ENCODE measurements around the gene DMBT1.

Gene DMBT1

DNA sequence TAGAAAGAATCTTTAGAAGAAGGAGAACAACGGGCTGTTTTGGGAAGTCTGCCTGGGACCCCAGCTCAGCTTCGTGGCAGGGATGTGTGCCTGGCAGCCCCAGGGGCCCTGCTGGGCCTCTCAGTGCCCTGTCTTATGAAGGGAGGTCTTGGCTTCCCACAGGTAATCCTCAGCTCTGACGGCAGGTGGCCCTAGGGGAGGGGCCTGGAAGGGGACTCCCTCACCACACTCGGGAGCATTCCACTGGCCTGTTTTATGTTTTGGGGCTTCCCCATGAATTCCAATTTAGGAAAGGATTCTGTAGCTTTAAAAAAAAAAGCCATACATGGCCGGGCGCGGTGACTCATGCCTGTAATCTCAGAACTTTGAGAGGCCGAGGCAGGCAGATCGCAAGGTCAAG, 3.0 kb upstream of the DMBT1 start:
- TF ChIP-seq, protein P1, sequence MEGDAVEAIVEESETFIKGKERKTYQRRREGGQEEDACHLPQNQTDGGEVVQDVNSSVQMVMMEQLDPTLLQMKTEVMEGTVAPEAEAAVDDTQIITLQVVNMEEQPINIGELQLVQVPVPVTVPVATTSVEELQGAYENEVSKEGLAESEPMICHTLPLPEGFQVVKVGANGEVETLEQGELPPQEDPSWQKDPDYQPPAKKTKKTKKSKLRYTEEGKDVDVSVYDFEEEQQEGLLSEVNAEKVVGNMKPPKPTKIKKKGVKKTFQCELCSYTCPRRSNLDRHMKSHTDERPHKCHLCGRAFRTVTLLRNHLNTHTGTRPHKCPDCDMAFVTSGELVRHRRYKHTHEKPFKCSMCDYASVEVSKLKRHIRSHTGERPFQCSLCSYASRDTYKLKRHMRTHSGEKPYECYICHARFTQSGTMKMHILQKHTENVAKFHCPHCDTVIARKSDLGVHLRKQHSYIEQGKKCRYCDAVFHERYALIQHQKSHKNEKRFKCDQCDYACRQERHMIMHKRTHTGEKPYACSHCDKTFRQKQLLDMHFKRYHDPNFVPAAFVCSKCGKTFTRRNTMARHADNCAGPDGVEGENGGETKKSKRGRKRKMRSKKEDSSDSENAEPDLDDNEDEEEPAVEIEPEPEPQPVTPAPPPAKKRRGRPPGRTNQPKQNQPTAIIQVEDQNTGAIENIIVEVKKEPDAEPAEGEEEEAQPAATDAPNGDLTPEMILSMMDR (IDR thresholded peaks at IDR 0.05): no peak

DNA sequence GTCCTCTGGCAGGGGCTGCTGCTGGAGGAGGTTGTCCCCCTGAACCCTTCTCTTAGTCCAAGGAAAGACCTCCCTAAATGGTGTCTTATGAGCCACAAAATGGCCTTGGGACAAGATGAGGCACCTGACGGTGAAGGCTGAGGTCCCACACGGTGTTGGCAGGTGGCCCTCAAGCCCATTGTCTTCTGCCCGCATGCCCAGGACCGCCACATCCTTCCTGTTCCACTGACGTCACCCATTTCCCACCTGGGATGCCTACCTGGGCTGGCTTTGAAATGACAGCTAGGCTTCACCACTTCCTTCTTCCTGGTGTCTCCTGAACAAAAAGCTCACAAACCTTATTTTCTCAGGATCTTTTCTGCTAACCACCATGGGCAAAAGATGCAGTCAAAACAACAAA, 2.1 kb upstream of the DMBT1 start:
- TF ChIP-seq, protein P1 (IDR thresholded peaks at IDR 0.05): no peak

DNA sequence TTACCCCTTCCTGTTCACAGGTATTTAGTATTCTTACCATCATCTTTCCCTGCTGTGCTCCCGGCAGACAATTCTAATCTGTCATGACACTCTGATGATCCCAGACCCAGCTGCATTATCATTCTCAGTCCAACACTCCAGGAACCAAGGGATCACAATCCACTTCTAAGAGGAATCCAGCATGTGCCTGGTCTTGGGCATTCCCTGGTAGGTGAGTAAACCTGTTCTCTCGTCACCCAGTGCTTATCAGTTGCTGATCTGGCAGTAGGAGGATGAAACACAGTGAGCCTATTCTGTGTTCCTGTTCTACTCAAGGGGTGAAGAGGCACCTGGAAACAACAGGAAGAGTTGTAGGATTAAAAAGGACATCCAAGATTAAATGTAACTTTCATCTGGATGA, 1.3 kb upstream of the DMBT1 start:
- TF ChIP-seq, protein P1 (IDR thresholded peaks at IDR 0.05): no peak

DNA sequence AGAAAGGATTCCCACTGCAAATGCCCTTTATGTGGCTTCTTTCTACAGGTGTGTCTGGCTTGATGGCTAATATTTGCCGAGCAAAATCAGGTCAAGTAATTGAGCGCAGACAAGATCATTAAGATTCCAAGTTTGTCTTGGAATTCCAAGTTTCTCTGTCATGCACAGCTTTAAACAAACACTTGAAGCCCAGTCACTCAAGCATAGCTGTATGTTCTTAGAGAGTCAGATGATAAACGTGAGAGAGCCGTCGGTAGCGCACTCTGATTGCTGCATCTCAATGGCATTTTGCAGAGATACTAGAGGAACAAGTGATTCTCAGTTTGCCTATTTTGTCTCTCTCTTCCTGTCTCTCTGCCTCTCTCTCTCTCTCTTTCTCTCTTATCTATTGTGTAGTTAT, 658 bp downstream of the DMBT1 start:
- TF ChIP-seq, protein P1 (IDR thresholded peaks at IDR 0.05): no peak

DNA sequence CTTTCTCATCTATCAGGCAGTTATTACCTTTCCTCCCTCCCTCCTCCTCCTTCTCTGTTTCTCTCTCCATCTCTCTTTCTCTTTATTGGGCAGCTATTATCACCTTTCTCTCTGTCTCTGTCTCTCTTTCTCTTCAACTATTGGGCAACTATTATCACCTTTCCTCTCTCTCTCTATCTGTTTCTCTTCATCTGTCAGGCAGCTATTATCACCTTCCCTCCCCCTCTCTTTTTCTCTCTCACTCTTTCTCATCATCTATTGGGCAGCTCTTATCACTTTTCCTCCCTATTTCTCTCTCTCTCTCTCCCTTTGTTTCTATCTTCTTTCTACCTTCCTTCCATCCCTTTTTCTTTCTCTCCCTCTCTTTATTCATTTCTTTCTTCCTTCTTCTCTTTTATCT, 1.2 kb downstream of the DMBT1 start:
- TF ChIP-seq, protein P1 (IDR thresholded peaks at IDR 0.05): no peak

DNA sequence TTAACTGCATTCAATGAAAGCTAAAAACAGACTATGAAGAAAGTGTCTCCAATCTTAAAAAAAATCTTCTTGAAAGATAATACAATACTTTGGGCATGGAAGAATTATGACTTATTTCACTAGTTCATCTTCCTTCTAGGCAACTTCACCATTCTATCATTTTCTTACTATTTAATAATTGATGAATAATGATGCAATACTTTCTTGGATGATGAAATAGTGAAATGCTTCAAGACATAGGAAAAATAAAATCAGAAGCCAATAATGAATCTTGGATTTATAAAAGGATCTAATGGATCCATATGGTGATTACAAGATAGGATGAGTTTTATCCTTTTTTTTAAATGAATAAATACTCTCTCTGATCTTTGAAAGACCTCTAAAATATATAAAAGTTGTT, 4.4 kb downstream of the DMBT1 start:
- TF ChIP-seq, protein P1 (IDR thresholded peaks at IDR 0.05): no peak

DNA sequence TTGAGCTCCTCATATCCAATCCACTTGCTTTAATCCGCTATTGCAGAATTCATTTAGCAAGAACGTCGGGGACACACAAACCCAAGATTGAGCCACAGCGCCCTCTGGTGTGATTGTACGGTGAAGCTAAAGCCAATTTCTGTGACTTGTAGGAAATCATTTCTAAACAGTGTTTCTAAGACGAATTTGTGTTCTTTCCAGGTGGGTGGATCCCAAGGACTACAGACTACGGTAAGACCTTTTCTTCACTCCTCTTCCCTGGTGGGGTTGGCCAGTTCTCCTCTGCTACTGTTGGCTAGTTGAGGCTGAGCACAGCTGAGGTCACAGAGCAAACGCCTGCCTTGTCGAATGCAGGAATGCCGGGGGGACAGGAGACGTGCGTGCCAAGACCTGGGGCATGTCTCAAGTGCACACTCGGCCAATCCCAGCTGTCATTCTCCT, 5.2 kb downstream of the DMBT1 start:
- TF ChIP-seq, protein P1 (IDR thresholded peaks at IDR 0.05): peak; percentile 86

DNA sequence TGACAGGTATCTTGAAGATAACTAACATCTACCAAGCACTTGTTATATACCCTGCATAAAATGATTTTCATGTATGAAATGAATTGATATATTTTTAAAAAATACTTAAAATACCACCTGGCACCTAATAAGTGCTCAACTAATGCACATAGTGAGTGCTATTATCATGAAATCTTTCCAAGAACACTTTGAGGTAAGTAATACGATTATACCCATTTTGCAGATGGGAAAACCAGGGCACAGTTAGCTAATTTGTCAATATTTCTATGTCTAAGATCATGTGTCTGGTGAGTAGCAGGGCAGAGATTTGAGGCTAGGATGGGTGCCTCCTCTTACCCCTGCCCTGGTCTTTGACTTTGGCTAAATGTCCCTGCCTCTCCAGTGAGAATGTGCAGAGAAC, 6.1 kb downstream of the DMBT1 start:
- TF ChIP-seq, protein P1 (IDR thresholded peaks at IDR 0.05): no peak

All from LNCAP (cell line).